GM10248 (cell line): ENCODE measurements around the gene COL4A1.

Source experiments
- CTCF ChIA-PET: fragments of 300-600 bp; sonication (Branson Sonifier 250); formaldehyde crosslinking; extraction: SDS; loops from one replicate; lab custom pipeline; 2021; ENCODE audit warnings: antibody characterized with exemption; lab: Yijun Ruan, JAX
- POLR2A ChIA-PET: fragments of 350-650 bp; sonication (Branson Sonifier 250); formaldehyde crosslinking; extraction: SDS; loops from one replicate; lab custom pipeline; 2020; ENCODE audit warnings: antibody characterized with exemption; lab: Yijun Ruan, JAX
- DNase-seq: peaks from one replicate; pipeline ENCODE4 v3.0.0; 2012; ENCODE audit errors: extremely low spot score
- CTCF ChIP-seq: IDR thresholded peaks from 2 replicates; pipeline ENCODE4 v1.5.1; 2012; ENCODE audit warnings: mild to moderate bottlenecking, low read depth; ENCODE audit errors: extremely low read depth, missing control alignments, control extremely low read depth

Gene COL4A1

GRCh38 chr13:110103026-110103425 lies 203.9 kb downstream of the COL4A1 start:
- no peak for DNase-seq
- CTCF ChIA-PET, result interaction anchor here (1.3 to 1.7 kb wide), 2 partner anchors 53 to 1141 kb away, joined by 3 read pairs; no protein-coding TSS in a partner anchor
- no peak for TF ChIP-seq CTCF
- POLR2A ChIA-PET, result no interaction called here

DNA sequence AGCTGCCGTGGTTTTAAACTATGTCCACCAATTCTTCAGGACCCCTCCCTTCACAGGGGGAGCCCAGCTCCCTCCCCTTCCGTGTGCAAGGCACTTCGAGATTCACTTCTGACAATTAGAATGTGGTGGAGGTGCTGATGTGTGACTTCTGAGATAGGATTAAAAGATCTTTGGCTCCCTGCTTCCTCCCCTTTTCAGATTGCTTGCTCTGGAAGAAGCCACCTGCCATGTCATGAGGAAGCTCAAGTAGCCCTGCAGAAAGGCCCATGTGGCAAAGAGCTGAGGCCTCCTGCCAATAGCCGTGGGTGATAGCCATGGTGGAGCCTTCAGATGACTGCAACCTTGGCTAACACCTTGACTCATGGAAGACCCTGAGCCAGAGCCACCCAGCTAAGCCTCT lies 204.9 kb downstream of the COL4A1 start:
- POLR2A ChIA-PET, result no interaction called here
- CTCF ChIA-PET, result no interaction called here
- TF ChIP-seq CTCF, result no peak
- DNase-seq, result no peak

GRCh38 chr13:110099922-110100321 lies 207.0 kb downstream of the COL4A1 start:
- TF ChIP-seq CTCF, result no peak
- ChIA-PET CTCF (no interaction called here), POLR2A (no interaction called here)
- DNase-seq, result no peak
